HG02588 (cell line): Measurements from ENCODE around the gene AFAP1L2.

Source experiments
- ATAC-seq: cut with Tn5 transposase; IDR thresholded peaks from one replicate; pipeline ENCODE4 v1.9.1; 2021; ENCODE audit warnings: mild to moderate bottlenecking, moderate library complexity; ENCODE audit not compliant: unreplicated experiment

AFAP1L2 gene

GRCh38 chr10:114278140-114278883, 126.0 kb downstream of the AFAP1L2 start:
- ATAC-seq: no peak

GRCh38 chr10:114276671-114277070, 127.6 kb downstream of the AFAP1L2 start:
- no peak for ATAC-seq

DNA sequence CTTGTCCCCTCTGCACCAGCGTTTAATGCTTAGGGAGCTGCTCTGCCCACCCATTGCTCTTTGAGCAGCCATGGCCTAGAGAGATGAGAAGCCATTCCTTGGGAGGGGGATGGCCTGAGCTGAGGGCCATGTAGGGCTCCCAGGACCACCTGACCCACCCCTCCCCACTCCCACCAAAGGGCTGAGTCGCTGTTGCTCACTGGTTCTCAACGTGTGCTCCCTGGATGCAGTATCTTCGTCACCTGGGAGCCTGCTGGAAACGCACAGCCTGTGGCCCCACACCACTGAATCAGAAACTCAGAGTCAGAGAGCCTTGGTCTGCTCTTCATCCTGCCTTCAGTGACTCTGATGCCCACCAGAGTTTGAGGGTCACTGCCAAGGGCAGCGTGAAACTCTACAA, 128.2 kb downstream of the AFAP1L2 start:
- ATAC-seq: no peak

DNA sequence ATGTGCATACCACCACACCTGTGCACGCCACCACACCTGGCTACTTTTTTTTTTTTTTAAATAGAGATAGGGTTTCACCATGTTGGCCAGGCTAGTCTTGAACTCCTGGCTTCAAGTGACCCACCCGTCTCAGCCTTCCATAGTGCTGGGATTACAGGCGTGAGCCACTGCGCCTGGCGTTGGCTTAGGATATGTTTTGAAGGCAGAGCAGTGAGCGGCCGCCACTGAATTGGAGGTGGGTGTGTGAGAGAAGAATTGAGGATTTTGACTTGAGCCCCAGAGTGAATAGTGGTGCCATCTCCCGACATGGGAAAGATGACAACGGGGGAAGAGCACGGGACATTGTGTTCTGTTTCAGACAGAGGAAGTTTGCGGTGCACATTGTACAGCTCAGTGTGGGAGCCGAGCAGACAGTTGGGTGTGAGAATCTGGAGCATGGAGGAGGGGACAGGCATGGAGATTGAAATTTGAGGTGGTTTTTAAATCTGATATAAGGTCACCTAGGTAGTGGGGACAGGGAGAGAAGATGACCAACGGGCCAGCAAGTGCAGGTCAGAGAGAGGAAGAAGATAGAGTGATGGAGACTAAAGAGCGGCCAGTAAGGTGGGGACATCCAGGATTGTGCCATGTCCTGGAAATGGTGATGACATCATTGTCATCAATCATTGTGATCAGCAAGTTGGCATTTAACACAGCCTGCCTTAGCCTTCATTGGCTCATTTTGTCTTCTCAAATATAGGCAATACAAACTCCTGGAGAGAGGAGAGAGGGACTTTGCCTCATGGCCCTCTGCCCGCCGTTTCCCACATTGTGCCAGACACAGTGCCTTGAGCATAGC, 129.5 kb downstream of the AFAP1L2 start:
- no peak for ATAC-seq

DNA sequence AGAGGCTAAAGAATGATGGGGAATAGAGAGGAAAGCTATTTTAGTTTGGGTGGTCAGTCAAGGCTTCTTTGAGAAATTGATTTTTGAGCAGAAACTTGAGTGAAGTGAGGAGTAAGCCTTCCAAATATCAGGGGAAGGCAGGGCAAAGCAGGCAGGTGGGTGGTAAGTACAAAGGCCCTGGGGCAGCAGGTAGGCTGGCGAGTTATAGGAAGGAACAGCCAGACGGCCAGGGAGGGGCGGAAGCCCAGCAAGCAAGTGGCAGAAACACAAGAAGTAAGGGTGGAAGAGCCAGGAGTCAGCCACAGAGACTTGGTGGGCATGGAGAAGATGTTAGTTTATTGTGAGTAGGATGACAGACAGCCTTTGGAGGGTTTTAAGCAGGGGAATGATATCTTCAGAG, 130.4 kb downstream of the AFAP1L2 start:
- ATAC-seq: no peak

DNA sequence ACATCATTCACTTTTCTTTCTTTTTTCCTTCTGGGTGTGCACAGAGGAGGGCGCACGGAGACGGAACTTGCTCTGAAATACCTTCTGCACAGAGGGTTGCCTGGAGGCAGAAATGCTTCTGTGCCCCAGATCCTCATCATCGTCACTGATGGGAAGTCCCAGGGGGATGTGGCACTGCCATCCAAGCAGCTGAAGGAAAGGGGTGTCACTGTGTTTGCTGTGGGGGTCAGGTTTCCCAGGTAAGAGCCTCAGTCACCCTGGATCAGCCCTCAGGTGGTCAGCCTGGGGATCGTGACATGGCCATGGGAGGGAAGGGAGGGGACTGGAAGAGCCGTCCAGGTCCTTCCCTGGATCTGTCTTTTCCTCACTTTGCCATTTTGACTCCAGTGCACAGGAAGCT, 131.6 kb downstream of the AFAP1L2 start:
- ATAC-seq: no peak

DNA sequence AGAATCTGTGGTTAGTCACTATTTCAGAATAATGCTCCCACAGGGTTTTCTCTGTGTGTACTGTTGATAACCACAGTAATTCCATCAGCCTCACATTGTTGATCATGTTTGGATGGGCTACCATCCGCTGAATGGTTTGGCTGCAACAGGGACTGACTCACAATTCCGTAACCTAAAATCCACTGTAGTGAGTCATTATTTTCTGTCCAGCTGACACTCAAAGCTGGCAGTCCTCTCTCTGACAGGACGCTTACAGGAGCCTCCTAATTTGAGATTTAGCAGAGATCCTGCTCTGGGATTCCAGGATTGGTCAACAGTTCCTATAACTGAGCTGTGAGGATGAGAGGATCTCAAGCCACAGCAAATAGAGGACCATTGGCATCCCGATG, 132.5 kb downstream of the AFAP1L2 start:
- ATAC-seq: no peak

DNA sequence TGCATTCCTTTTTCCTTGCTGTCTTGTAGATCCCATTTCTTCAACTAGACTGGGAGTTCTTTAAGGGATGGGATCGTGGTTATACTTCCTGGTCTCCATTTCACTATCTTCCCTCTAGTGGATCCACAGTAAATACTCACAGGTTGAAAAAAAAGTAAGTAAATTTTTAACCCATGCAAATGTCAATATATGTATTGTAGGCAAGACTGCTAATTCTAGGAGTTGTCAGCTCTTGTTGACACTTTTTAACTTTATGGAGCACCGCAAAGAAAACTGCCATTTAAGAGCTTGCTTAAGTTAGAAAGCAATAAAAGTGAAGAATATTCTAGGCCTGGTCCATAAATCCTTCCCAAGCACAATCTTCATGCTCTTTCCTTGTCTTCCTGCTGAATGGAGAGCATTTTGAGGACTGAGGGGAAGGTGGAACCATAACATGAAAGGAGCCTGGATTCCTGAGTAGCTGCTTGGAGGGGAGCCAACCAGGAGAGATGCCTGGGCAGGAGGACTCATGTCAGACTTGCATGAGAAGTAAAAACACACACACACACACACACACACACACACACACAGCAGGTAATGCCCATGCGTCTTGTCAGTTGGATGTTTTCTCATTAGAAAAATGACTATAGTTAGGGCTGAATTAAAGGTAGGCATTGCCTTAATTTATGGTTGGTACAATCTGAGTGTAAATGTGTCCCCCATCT, 133.1 kb downstream of the AFAP1L2 start:
- no peak for ATAC-seq

- no peak for ATAC-seq
These were observed 137.8 kb downstream of the AFAP1L2 start for GRCh38 chr10:114266521-114266920.

DNA sequence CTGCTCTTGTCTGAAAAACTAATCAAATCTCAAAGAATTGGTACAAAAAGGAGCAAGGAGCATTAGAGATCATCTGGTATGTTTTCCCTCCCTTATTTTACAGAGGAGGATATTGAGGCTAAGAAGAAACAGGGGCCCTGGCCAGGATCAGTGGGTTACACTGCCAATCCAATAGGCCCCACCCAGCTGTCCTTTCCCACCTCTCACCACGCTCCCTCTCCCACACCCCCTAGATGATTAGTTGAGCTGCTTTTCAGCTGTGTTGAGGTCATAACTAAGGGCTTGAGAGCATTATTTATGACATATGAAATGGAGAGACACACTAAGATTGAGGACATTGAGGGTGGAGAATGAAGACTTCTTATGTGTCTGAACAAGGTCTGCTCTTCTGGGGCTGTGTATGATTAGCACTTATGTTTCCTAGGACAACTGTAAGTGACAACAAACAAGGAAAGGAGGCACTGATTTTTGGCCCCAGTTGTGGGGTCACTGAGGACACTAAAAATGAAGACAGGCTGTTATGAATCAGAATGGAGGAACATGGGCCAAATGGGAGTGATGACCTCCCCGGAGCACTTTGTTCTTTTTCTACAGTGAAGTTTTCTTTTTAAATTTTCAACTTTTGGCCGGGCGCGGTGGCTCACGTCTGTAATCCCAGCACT, 138.8 kb downstream of the AFAP1L2 start:
- ATAC-seq: no peak

GRCh38 chr10:114262496-114262895, 141.8 kb downstream of the AFAP1L2 start:
- ATAC-seq: no peak

DNA sequence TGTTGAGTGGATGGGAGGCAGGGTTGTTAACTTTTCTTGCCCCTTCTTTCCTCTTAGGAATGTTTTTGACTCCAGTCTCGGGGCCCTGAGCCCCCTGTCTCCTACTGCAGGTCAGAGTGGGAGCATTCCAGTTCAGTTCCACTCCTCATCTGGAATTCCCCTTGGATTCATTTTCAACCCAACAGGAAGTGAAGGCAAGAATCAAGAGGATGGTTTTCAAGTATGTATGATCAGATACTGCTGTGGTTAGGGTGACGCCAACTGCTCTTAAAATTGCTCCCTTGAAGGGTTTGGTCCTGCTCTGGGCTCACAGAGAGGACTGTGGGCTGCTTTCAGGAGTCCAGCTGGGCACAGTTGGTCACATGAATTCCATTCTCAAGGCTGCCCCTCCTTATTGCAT, 143.2 kb downstream of the AFAP1L2 start:
- no peak for ATAC-seq

DNA sequence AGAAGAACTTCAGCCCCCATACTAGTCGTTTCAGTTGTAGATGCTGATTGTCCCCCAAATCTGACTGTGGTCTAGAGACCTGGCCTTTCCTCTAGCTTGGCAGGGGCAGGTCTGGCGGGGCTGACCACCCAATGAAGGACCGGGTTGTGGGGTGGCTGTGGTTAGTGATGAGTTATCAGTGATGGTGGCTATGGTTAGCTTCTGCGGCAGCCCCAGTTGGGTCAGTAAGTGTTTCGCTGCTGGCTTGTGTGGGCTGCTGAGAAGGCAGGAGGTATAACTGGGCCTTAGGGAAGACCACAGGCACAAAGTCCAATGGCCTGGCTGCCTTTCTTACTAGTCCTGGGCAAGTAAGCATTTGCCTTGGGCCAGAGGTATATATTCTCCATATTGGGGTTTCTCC, 143.9 kb downstream of the AFAP1L2 start:
- no peak for ATAC-seq

DNA sequence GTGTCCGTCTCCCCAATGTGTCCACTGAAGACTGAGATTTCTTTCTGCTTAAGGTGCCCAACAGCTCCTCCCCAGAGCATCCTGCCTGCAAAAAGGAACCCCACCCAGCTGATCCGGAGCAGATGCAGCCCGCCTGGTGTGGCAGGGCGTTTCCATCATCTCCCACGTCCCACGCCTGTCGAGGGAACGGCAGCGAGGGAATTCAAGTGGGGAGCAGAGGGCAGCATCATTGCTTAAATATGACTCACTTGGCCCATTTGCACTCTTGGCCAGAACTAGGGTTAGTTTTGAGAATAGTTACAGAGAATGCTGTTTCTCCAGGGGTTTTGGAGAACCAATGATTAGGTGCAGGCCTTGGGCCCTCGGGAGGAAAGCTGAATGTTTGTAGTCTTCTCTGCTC, 144.5 kb downstream of the AFAP1L2 start:
- no peak for ATAC-seq

GRCh38 chr10:114258274-114258840, 145.9 kb downstream of the AFAP1L2 start:
- ATAC-seq: no peak

- ATAC-seq: no peak
These were observed 146.8 kb downstream of the AFAP1L2 start for GRCh38 chr10:114257498-114257897.

- no peak for ATAC-seq
These were observed 147.5 kb downstream of the AFAP1L2 start for GRCh38 chr10:114256822-114257221.

GRCh38 chr10:114256008-114256765, 148.1 kb downstream of the AFAP1L2 start:
- no peak for ATAC-seq

DNA sequence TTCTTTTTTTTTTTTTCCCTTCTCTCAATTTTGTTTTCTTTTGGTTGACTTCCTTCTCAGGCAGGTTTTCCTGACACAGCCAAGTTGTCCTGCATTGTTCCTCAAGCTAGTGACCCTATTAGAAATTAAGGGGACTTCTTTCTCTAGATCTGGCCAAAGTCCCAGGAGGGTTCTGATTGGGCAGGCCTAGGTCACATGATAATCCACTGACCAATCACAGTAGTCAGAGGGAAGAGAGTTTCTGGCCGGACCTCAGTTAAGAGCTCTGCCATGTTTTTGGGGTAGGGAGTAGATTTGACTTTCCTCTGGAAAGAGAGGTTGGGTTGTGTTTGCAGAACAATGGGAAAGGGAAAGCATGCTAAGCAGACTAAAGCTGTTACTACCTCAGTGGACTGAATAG, 149.1 kb downstream of the AFAP1L2 start:
- no peak for ATAC-seq

DNA sequence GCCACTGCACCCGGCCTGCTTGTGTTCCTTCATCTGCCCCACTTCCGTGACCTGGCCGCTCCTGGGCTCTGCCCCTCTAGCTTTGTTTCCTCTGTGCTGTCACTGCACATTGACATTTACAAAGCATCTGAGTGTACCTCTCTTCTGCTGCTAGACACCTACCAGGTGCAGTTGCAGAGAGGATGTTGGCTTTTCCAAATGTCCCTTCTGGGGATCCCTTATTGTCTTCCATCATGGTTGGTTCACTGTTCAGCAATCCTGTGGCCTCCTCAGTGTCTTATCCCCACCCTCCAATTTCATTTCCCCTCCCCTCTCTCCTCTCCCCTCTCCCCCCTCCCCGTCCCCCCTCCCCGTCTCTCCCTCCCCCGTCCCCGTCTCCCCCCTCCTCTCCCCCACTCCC, 151.4 kb downstream of the AFAP1L2 start:
- ATAC-seq: no peak
